Caco-2 (cell line): ENCODE results near the gene TRPV5. TPM values are rescaled to one million over a fixed set of nuclear protein-coding genes. Genes with fewer than 3 reads are reported as not detected.
"Not testable (repeated sequence)": the region's sequence is repeated elsewhere in the genome, so short reads cannot be mapped to it uniquely, and the experiment has no call there.

Experiments used
- Bru-seq: library from RNA; stranded (reverse); fragments of 400-500 nt; gene quantifications from one replicate; lab custom pipeline; 2021; lab: Mats Ljungman, UMichigan
- BruChase-seq, 2 experiments: library from RNA; stranded (reverse); fragments of 400-500 nt; gene quantifications; one replicate each; lab custom pipeline; 2021; lab: Mats Ljungman, UMichigan
- BruUV-seq: library from RNA; stranded (reverse); fragments of 400-500 nt; replicated peaks from 2 replicates; lab custom pipeline; 2021; lab: Mats Ljungman, UMichigan
- CTCF ChIA-PET: fragments of 300-600 bp; sonication (Branson Sonifier 250); formaldehyde crosslinking; loops from one replicate; lab custom pipeline; 2022; ENCODE audit warnings: antibody characterized with exemption; lab: Charles Lee
- POLR2A ChIA-PET: fragments of 300-600 bp; sonication (Branson Sonifier 250); formaldehyde crosslinking; loops from one replicate; lab custom pipeline; 2022; ENCODE audit warnings: antibody characterized with exemption; lab: Charles Lee
- DNase-seq, 2 experiments: peaks; one replicate each; pipeline versions ENCODE4 v3.0.0 to v3.0.0-alpha.2; 2020 to 2022
- H3K27me3 ChIP-seq: replicated peaks from 2 replicates; pipeline ENCODE4 v1.6.0; 2011; ENCODE audit warnings: low read length; ENCODE audit not compliant: control insufficient read depth, insufficient read depth
- H3K36me3 ChIP-seq: 2 replicates; pipeline ENCODE4 v1.5.1; 2011; ENCODE audit warnings: low read length; ENCODE audit not compliant: control insufficient read depth, insufficient read depth
- H3K4me1 ChIP-seq: fragments of 250-450 bp; sonication (Bioruptor Pico); 2 replicates; pipeline ENCODE4 v1.5.1; 2020; ENCODE audit warnings: mild to moderate bottlenecking
- H3K4me3 ChIP-seq: 2 replicates; pipeline ENCODE4 v1.5.1; 2011; ENCODE audit warnings: low read depth, mild to moderate bottlenecking, control low read depth, low read length
- H3K9me3 ChIP-seq: fragments of 250-450 bp; sonication (Bioruptor Pico); 2 replicates; pipeline ENCODE4 v1.5.1; 2020; ENCODE audit warnings: mild to moderate bottlenecking, moderate library complexity
- H3K27ac Mint-ChIP-seq: one replicate; pipeline ENCODE4 v1.8.0; 2022; ENCODE audit warnings: mixed read lengths; ENCODE audit not compliant: unreplicated experiment
- H3K27me3 Mint-ChIP-seq: one replicate; pipeline ENCODE4 v1.8.0; 2022; ENCODE audit warnings: mixed read lengths; ENCODE audit not compliant: insufficient read depth, unreplicated experiment
- H3K36me3 Mint-ChIP-seq: one replicate; pipeline ENCODE4 v1.8.0; 2022; ENCODE audit warnings: mild to moderate bottlenecking, mixed read lengths; ENCODE audit not compliant: insufficient read depth, unreplicated experiment
- H3K4me1 Mint-ChIP-seq: one replicate; pipeline ENCODE4 v1.8.0; 2022; ENCODE audit warnings: low read depth, mixed read lengths; ENCODE audit not compliant: unreplicated experiment
- H3K4me3 Mint-ChIP-seq: one replicate; pipeline ENCODE4 v1.8.0; 2022; ENCODE audit warnings: mild to moderate bottlenecking, moderate library complexity, mixed read lengths; ENCODE audit not compliant: unreplicated experiment
- H3K9me3 Mint-ChIP-seq: one replicate; pipeline ENCODE4 v1.8.0; 2022; ENCODE audit warnings: mixed read lengths; ENCODE audit not compliant: unreplicated experiment
- intact Hi-C: fragments of 100-400 bp; cut with micrococcal nuclease; formaldehyde crosslinking; loops from one replicate; pipeline ENCODE4 v1.10.0; 2022; ENCODE audit not compliant: unreplicated experiment
- long read RNA-seq: library from polyadenylated mRNA; stranded (forward); transcript quantifications from one replicate; pipeline ENCODE4 v2.0.0, GENCODE V29; 2022
- total RNA-seq: library from RNA; stranded (reverse); gene quantifications from 2 replicates; pipeline ENCODE4 v1.2.3, GENCODE V29; 2022
- TF ChIP-seq, protein P1 (sequence below), 2 experiments: fragments of 200-600 bp in 1 of 2; IDR thresholded peaks; 1 replicate in 1 of 2; 2 replicates in 1 of 2; pipeline versions ENCODE4 v1.5.1 to v1.8.0; 2011 to 2022; ENCODE audit warnings: antibody characterized with exemption in 1 of 2, control low read depth in 1 of 2, inconsistent platforms in 1 of 2, low read depth in 1 of 2, low read length in 1 of 2, mild to moderate bottlenecking in 1 of 2, moderate library complexity in 1 of 2; ENCODE audit not compliant: insufficient read depth in 1 of 2, severe bottlenecking in 1 of 2, unreplicated experiment in 1 of 2

Gene TRPV5
- total RNA-seq (not detected in 2 replicates), Bru-seq, nascent RNA (percentile 15 among the genes with signal in this experiment), BruChase-seq, experiment 1, labeled RNA remaining after a 2-hour chase (percentile 20 among the genes with signal in this experiment), BruChase-seq, experiment 2, labeled RNA remaining after a 6-hour chase (percentile 10 among the genes with signal in this experiment)
- long read RNA-seq = 0 reads

DNA sequence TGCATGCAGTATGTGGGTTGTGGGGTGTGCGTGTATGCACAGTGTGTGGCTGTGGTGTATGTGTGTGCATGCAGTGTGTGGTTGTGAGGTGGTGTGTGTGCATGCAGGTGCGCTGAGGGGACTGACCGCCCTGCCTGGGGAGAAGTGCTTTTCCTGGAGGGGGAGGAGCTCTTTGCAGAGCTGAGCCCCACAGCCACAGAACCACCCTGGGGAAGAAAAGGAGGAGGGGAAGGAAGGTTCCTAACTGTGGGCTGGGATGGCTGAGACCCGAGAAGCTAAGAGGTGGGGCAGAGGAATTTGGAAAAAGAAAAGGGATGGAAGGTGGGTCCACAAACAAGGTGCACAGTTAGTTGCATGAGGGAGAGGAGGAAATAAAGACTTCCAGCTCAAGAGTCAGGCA lies at the start of gene TRPV5:
Gene TRPV5, minus strand, starts transcription at position 123 of the 400 bp plus-strand sequence. CDS start 287 bp downstream, outside the sequence.
- Mint-ChIP-seq H3K9me3 (no peaks in the 10 kb centered on the region), H3K27ac (no peak within 1 kb of the TSS), H3K4me3 (no peak within 1 kb of the TSS)

DNA sequence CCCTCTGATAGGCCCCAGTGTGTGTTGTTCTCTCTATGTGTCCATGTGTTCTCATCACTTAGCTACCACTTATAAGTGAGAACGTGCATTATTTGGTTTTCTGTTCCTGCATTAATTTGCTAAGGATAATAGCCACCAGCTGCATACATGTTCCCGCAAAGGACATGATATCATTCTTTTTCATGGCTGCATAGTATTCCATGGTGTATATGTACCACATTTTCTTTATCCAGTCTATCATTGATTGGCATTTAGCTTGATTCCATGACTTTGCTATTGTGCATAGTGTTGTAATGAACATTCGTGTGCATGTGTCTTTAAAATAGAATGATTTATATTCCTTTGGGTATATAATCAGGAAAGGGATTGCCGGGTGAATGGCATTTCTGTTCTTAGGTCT lies 44.9 kb upstream of the TRPV5 start:
- H3K4me1 Mint-ChIP-seq, H3K27ac Mint-ChIP-seq, H3K36me3 ChIP-seq, DNase-seq, CTCF ChIA-PET, intact Hi-C loops, POLR2A ChIA-PET, H3K36me3 Mint-ChIP-seq, BruUV-seq, H3K4me3 ChIP-seq, H3K4me3 Mint-ChIP-seq, H3K27me3 ChIP-seq, H3K4me1 ChIP-seq, H3K9me3 ChIP-seq: not testable (repeated sequence)
- Mint-ChIP-seq H3K9me3 (peaks cover 50% of the 10 kb centered on the region), H3K27me3 (peaks cover 11% of the 10 kb centered on the region)

More for the DNA sequence above, at the start of gene TRPV5:
- BruUV-seq = no TSS peak
- DNase-seq = no peak
- H3K4me1 ChIP-seq = no peaks in the 10 kb centered on the region
- H3K9me3 ChIP-seq = 0 out of 2 replicates have a peak, but pooled peaks cover 4% of the 10 kb centered on the region
- H3K4me3 ChIP-seq = no peak within 1 kb of the TSS
- Mint-ChIP-seq H3K36me3 (no peaks in the 10 kb centered on the region), H3K4me1 (no peaks in the 10 kb centered on the region), H3K27me3 (no peaks in the 10 kb centered on the region)
- H3K27me3 ChIP-seq = no peaks in the 10 kb centered on the region
- ChIA-PET POLR2A (no interaction called here), CTCF (no interaction called here)
- H3K36me3 ChIP-seq = no peaks in the 10 kb centered on the region
- TF ChIP-seq, protein P1, sequence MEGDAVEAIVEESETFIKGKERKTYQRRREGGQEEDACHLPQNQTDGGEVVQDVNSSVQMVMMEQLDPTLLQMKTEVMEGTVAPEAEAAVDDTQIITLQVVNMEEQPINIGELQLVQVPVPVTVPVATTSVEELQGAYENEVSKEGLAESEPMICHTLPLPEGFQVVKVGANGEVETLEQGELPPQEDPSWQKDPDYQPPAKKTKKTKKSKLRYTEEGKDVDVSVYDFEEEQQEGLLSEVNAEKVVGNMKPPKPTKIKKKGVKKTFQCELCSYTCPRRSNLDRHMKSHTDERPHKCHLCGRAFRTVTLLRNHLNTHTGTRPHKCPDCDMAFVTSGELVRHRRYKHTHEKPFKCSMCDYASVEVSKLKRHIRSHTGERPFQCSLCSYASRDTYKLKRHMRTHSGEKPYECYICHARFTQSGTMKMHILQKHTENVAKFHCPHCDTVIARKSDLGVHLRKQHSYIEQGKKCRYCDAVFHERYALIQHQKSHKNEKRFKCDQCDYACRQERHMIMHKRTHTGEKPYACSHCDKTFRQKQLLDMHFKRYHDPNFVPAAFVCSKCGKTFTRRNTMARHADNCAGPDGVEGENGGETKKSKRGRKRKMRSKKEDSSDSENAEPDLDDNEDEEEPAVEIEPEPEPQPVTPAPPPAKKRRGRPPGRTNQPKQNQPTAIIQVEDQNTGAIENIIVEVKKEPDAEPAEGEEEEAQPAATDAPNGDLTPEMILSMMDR (IDR thresholded peaks at IDR 0.05; ENCODE audit: insufficient read depth in 1 of 2, low read depth in 1 of 2, low read length in 1 of 2, severe bottlenecking in 1 of 2, unreplicated experiment in 1 of 2) = no peak
- intact Hi-C loops = no loop called here

DNA sequence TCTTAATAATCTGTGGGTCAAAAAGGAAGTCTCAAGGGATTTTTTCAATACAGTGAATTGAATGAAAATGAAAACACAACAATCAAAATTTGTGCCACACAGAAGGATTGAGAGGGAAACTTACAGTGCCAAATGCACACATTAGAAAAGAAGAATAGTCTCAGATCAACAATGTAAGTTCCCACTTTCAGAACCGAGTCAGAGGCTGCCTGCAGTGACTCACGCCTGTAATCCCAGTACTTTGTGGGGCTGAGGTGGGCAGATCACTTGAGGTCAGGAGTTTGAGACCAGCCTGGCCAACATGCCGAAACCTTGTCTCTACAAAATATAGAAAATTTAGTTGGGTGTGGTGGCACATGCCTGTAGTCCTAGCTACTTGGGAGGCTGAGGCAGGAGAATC lies 41.1 kb upstream of the TRPV5 start:
- no peaks in the 10 kb centered on the region for H3K36me3 Mint-ChIP-seq
- H3K36me3 ChIP-seq = no peaks in the 10 kb centered on the region
- no peaks in the 10 kb centered on the region for H3K4me1 Mint-ChIP-seq
- H3K4me3 ChIP-seq = no peak overlapping the region
- H3K9me3 ChIP-seq = no peaks in the 10 kb centered on the region
- H3K27me3 ChIP-seq = no peaks in the 10 kb centered on the region
- no peak overlapping the region for H3K4me3 Mint-ChIP-seq
- H3K27ac Mint-ChIP-seq = no peak overlapping the region
- peaks cover 48% of the 10 kb centered on the region for H3K9me3 Mint-ChIP-seq
- no TSS peak for BruUV-seq
- CTCF ChIA-PET = no interaction called here
- DNase-seq = no peak
- H3K4me1 ChIP-seq = no peaks in the 10 kb centered on the region
- no peaks in the 10 kb centered on the region for H3K27me3 Mint-ChIP-seq
- intact Hi-C loops = no loop called here
- TF ChIP-seq, protein P1 (IDR thresholded peaks at IDR 0.05; ENCODE audit: insufficient read depth in 1 of 2, low read depth in 1 of 2, low read length in 1 of 2, severe bottlenecking in 1 of 2, unreplicated experiment in 1 of 2) = no peak
- POLR2A ChIA-PET = no interaction called here
